Stimulated activated CD8-positive, alpha-beta memory T cell treated with anti-CD3 and anti-CD28 coated beads, Interleukin-2, amount 100 ng/mL, for 1 hour (primary cell): ENCODE data around the gene VDAC1.
"Not testable (repeated sequence)": the region's sequence is repeated elsewhere in the genome, so short reads cannot be mapped to it uniquely, and the experiment has no call there.

ENCODE experiments used
- DNase-seq, 2 donors: peaks; one replicate each; pipeline ENCODE4 v3.0.0-alpha.2; 2020; ENCODE audit warnings: low read depth in 2 of 2

VDAC1 gene

GRCh38 chr5:133967698-133968203 is 37.0 kb downstream of the VDAC1 start:
- DNase-seq, result no peak

- no peak for DNase-seq
Measured at GRCh38 chr5:133967124-133967523, 37.7 kb downstream of the VDAC1 start.

- no peak for DNase-seq
Measured at GRCh38 chr5:133966090-133966489, 38.7 kb downstream of the VDAC1 start.

GRCh38 chr5:133963493-133964128 is 41.2 kb downstream of the VDAC1 start:
- DNase-seq, result no peak

GRCh38 chr5:133962801-133963476 is 41.8 kb downstream of the VDAC1 start:
- no peak for DNase-seq

- no peak for DNase-seq
Measured at GRCh38 chr5:133962131-133962530, 42.6 kb downstream of the VDAC1 start.

GRCh38 chr5:133959643-133960042 is 45.1 kb downstream of the VDAC1 start:
- DNase-seq, result no peak

- no peak for DNase-seq
Measured at GRCh38 chr5:133957591-133957990, 47.2 kb downstream of the VDAC1 start.

- no peak for DNase-seq
Measured at GRCh38 chr5:133957080-133957479, 47.7 kb downstream of the VDAC1 start.

- DNase-seq, result not testable (repeated sequence)
Measured at GRCh38 chr5:133956196-133956595, 48.6 kb downstream of the VDAC1 start.

GRCh38 chr5:133953568-133954145 is 51.1 kb downstream of the VDAC1 start:
- DNase-seq, result no peak

- no peak for DNase-seq
Measured at GRCh38 chr5:133952729-133953567, 51.8 kb downstream of the VDAC1 start.

GRCh38 chr5:133950821-133951612 is 53.8 kb downstream of the VDAC1 start:
- no peak for DNase-seq

- DNase-seq, result no peak
Measured at GRCh38 chr5:133948721-133949120, 56.1 kb downstream of the VDAC1 start.

- DNase-seq, result no peak
Measured at GRCh38 chr5:133947431-133947841, 57.3 kb downstream of the VDAC1 start.

GRCh38 chr5:133945568-133945967 is 59.2 kb downstream of the VDAC1 start:
- no peak for DNase-seq

- DNase-seq, result no peak
Measured at GRCh38 chr5:133944263-133945185, 60.3 kb downstream of the VDAC1 start.

- no peak for DNase-seq
Measured at GRCh38 chr5:133943475-133943817, 61.3 kb downstream of the VDAC1 start.

GRCh38 chr5:133942614-133943474 is 61.9 kb downstream of the VDAC1 start:
- DNase-seq, result no peak
